Endothelial cell (in vitro differentiated cells): ENCODE results near the gene SPO11. TPM values are rescaled to one million over a fixed set of nuclear protein-coding genes. Genes with fewer than 3 reads are reported as not detected.

Source experiments
- DNase-seq: peaks from one replicate; pipeline ENCODE4 v3.0.0; 2021; ENCODE audit warnings: low spot score
- H3K27ac Mint-ChIP-seq: one replicate; pipeline ENCODE4 v1.8.0; 2021; ENCODE audit warnings: mixed read lengths, inconsistent platforms; ENCODE audit not compliant: unreplicated experiment
- H3K27me3 Mint-ChIP-seq: one replicate; pipeline ENCODE4 v1.8.0; 2021; ENCODE audit warnings: mild to moderate bottlenecking, moderate library complexity, mixed read lengths, inconsistent platforms; ENCODE audit not compliant: unreplicated experiment
- H3K36me3 Mint-ChIP-seq: one replicate; pipeline ENCODE4 v1.8.0; 2021; ENCODE audit warnings: mild to moderate bottlenecking, low read depth, mixed read lengths, inconsistent platforms; ENCODE audit not compliant: unreplicated experiment
- H3K4me1 Mint-ChIP-seq: one replicate; pipeline ENCODE4 v1.8.0; 2021; ENCODE audit warnings: mild to moderate bottlenecking, mixed read lengths, inconsistent platforms; ENCODE audit not compliant: unreplicated experiment
- H3K4me3 Mint-ChIP-seq: one replicate; pipeline ENCODE4 v1.8.0; 2021; ENCODE audit warnings: mild to moderate bottlenecking, mixed read lengths, inconsistent platforms; ENCODE audit not compliant: unreplicated experiment
- H3K9me3 Mint-ChIP-seq: one replicate; pipeline ENCODE4 v1.8.0; 2021; ENCODE audit warnings: mixed read lengths, inconsistent platforms; ENCODE audit not compliant: unreplicated experiment
- total RNA-seq: library from RNA; stranded (reverse); fragmentation: NEBNext Ultra II Directional; extraction: Animal tissue kit (Norgen Biotek cat#: 25700); gene quantifications from one replicate; pipeline ENCODE4 v1.2.1, GENCODE V29; 2021; ENCODE audit not compliant: unreplicated experiment
- TF ChIP-seq, protein P1 (sequence below): fragments of 200-600 bp; sonication (generic); IDR thresholded peaks from one replicate; pipeline ENCODE4 v1.5.0; 2021; ENCODE audit warnings: antibody characterized with exemption; ENCODE audit not compliant: unreplicated experiment

Gene SPO11
- total RNA-seq, 1 donor from 2014 or later, result not detected

DNA sequence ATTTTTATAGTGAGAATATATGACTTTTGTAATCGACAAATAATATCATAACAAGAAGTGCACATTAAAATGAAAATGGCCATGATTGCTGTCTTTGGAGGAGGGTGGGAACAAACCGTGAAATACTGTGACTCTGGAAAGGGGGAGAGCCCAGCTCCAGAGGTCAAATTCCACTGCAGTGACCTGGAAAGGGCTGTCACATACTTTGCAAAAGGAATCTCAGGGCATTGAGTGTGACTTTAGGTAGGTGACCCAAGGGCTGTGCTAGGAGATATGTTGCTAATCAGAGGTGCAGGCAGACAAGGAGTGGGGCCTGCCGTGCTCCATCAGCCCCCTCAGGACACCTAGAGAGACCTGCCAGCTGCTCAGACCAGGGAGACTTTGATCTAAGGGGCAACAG, 35.1 kb upstream of the SPO11 start:
- Mint-ChIP-seq H3K27me3 (peaks cover 6% of the 10 kb centered on the region), H3K36me3 (no peaks in the 10 kb centered on the region), H3K27ac (no peak overlapping the region), H3K9me3 (no peaks in the 10 kb centered on the region), H3K4me1 (peaks cover 2% of the 10 kb centered on the region), H3K4me3 (no peak overlapping the region)
- TF ChIP-seq, protein P1, sequence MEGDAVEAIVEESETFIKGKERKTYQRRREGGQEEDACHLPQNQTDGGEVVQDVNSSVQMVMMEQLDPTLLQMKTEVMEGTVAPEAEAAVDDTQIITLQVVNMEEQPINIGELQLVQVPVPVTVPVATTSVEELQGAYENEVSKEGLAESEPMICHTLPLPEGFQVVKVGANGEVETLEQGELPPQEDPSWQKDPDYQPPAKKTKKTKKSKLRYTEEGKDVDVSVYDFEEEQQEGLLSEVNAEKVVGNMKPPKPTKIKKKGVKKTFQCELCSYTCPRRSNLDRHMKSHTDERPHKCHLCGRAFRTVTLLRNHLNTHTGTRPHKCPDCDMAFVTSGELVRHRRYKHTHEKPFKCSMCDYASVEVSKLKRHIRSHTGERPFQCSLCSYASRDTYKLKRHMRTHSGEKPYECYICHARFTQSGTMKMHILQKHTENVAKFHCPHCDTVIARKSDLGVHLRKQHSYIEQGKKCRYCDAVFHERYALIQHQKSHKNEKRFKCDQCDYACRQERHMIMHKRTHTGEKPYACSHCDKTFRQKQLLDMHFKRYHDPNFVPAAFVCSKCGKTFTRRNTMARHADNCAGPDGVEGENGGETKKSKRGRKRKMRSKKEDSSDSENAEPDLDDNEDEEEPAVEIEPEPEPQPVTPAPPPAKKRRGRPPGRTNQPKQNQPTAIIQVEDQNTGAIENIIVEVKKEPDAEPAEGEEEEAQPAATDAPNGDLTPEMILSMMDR, result no peak
- DNase-seq, result no peak

DNA sequence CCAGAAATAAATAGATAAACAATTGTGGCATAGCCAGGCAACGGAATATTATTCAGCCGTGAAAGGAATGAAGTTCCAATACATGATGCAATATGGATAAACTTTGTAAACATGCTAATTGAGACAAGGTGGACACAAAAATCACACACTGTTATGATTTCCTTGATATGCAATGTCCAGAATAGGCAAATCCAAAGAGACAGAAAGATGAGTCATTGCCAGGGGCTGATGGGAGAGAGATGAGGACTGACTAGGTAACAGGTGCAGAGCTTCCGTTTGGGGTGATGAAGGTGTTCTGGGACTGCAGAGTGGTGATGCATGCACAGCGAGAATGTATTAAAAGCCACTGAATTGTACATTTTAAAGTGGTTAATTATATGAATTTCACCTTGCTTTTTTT, 31.1 kb upstream of the SPO11 start:
- Mint-ChIP-seq H3K27ac (no peak overlapping the region), H3K36me3 (no peaks in the 10 kb centered on the region), H3K4me3 (no peak overlapping the region), H3K27me3 (no peaks in the 10 kb centered on the region), H3K9me3 (no peaks in the 10 kb centered on the region), H3K4me1 (no peaks in the 10 kb centered on the region)
- no peak for DNase-seq
- TF ChIP-seq, protein P1, result no peak

DNA sequence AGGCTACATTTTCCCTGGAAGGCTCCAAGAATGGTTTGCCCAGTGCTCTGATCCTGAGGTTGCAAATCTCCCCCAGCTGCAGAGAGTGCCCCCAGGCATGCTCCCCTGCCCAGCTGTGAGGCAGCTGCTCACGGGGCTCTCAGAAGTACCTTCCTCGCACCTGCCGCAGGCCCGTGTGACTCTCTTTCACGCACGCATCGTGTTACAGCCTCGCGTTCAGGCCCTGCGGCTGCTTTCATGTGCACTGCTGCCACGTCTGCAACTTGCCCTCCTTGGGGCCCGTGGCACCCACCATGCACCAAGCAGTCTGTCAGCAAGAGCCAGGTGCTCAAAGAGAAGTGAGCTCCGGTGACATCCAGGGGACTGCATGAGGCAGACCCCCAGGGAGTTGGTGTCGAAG, 28.6 kb upstream of the SPO11 start:
- H3K27ac Mint-ChIP-seq, result no peak overlapping the region
- TF ChIP-seq, protein P1, result no peak
- no peak overlapping the region for H3K4me3 Mint-ChIP-seq
- H3K36me3 Mint-ChIP-seq, result no peaks in the 10 kb centered on the region
- H3K27me3 Mint-ChIP-seq, result no peaks in the 10 kb centered on the region
- DNase-seq, result no peak
- no peaks in the 10 kb centered on the region for H3K9me3 Mint-ChIP-seq
- no peaks in the 10 kb centered on the region for H3K4me1 Mint-ChIP-seq

DNA sequence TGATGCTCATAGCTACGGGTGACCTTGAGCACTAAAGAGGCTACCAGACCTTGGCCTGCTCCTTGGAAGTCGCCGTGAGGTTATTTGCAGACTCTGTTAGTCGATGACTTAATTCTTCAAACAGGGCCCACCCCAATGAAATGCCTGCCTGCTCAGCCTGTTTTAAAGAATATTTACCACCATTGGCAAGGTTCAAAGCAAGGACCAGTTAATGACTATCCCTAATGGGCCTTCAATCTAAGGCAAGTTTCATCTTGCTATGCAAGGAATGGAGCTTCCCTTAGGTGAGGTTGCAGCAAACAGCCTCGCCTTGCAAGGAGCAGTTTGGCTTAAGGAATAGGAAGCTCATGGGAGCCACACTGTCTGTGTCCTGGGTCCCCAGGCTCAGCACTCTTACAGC, 22.9 kb upstream of the SPO11 start:
- Mint-ChIP-seq H3K9me3 (no peaks in the 10 kb centered on the region), H3K4me1 (no peaks in the 10 kb centered on the region), H3K27me3 (no peaks in the 10 kb centered on the region), H3K4me3 (no peak overlapping the region), H3K27ac (no peak overlapping the region), H3K36me3 (no peaks in the 10 kb centered on the region)
- TF ChIP-seq, protein P1, result no peak
- no peak for DNase-seq

DNA sequence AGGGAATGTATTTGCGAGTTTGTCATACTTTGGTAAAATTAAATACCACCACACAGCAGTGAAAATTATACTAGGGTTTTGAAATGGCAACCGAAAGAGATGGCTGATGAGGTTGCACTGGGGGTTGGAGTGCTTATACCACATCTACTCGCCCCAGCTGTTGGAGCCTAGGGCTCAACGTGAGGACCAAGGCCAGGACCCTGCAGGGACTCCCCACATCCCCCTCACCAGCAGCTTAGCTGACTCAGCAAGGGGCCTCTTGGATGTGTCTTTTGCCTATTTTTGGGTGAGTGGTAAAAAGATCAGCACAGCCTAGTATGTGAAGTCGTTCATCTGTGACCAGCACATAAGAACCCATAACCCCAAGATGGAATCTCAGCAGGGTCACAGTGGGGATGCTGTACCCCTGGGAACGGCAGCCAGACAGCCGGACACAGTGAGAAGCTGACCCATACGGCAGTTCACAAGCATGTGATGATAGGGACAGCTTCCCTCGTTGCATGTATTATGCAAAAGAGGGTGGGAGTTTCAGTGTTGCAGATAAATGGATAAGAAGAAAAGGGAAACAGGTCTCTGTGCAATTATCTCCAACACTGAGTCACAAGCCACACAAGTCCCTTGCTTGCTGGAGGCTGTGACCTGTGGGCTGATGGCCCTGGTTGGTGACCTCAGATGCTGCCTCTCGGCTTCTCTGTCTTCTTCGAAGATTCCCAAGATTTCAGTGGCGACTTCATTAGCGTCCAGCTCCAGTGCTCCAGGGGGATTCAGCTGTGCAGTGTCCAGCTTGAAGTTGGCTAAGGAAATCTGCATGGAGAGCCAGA, 20.9 kb upstream of the SPO11 start:
- Mint-ChIP-seq H3K27me3 (no peaks in the 10 kb centered on the region), H3K9me3 (no peaks in the 10 kb centered on the region), H3K36me3 (no peaks in the 10 kb centered on the region), H3K4me1 (no peaks in the 10 kb centered on the region), H3K27ac (no peak overlapping the region), H3K4me3 (no peak overlapping the region)
- no peak for DNase-seq
- TF ChIP-seq, protein P1, result no peak
